ENCODE data around the gene XPNPEP3.
A peak's percentile ranks its signal among the peaks of the same experiment; 100 is the strongest.
"Not testable (repeated sequence)": the region's sequence is repeated elsewhere in the genome, so short reads cannot be mapped to it uniquely, and the experiment has no call there.

XPNPEP3 gene

DNA sequence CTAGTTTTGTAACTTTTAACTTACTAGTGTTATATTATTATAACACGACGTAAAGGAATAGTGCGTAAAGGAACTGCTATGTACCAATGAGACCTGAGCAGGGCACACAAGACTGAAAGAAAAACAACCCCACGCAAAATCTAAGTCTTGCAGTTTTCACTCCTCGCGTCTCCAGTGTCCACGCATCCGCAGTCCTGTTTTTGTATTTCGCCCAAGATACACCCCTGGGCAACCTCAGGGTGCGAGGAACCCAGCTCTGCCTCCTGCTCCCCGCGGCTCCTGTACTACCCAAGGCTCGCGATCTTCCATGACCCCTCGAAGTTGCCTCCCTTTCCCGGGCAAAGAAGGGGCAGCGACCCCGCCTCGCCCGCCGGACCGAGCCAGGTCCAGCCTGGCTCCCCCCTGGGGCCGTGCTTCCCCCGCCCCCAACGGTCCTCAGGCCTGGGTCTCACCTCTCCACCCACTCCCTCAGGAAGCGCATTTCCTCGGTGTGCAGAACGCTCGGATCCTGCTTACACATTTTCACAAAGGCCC lies 902 bp upstream of the XPNPEP3 start:
- DNase-seq (ENCODE audit: extremely low read depth in 1 of 2, low read depth in 1 of 2) = peak in 1 of 2 donors; percentile 3

GRCh38 chr22:40857309-40857855 lies 434 bp downstream of the XPNPEP3 start:
- no peak for DNase-seq (ENCODE audit: extremely low read depth in 1 of 2, low read depth in 1 of 2)

GRCh38 chr22:40862013-40862412 lies 5.1 kb downstream of the XPNPEP3 start, which contains the start of gene DNAJB7:
TSS of gene DNAJB7 (minus strand) at chr22:40862113. CDS start at chr22:40861994, 119 bp downstream.
- no peak for DNase-seq (ENCODE audit: extremely low read depth in 1 of 2, low read depth in 1 of 2)

GRCh38 chr22:40862537-40862936 lies 5.6 kb downstream of the XPNPEP3 start:
- DNase-seq (ENCODE audit: extremely low read depth in 1 of 2, low read depth in 1 of 2) = no peak

DNA sequence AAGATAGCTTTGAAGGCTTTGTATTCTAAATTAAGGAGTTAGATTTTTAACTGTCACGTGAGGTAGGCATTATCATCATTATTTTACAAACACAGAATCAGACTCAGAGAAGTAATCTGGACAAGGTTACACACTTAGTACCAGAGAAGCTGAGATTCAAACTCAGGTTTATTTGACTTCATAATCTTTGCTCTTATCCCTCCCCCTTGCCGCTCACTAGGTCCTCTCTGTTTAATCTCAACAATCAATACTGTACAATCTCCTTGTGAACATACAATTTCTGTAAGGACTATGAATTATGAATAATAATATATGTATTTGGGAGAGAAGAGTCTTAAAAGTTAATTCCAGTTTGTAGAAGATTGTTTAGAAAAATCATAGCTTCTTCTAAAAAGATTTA lies 10.2 kb downstream of the XPNPEP3 start:
- no peak for DNase-seq (ENCODE audit: extremely low read depth in 1 of 2, low read depth in 1 of 2)

- not testable (repeated sequence) for DNase-seq (ENCODE audit: extremely low read depth in 1 of 2, low read depth in 1 of 2)
Observed at GRCh38 chr22:40868379-40868778, 11.4 kb downstream of the XPNPEP3 start.

- DNase-seq (ENCODE audit: extremely low read depth in 1 of 2, low read depth in 1 of 2) = no peak
Observed at GRCh38 chr22:40874016-40874415, 17.1 kb downstream of the XPNPEP3 start.

- DNase-seq (ENCODE audit: extremely low read depth in 1 of 2, low read depth in 1 of 2) = no peak
Observed at GRCh38 chr22:40875111-40875510, 18.2 kb downstream of the XPNPEP3 start.

DNA sequence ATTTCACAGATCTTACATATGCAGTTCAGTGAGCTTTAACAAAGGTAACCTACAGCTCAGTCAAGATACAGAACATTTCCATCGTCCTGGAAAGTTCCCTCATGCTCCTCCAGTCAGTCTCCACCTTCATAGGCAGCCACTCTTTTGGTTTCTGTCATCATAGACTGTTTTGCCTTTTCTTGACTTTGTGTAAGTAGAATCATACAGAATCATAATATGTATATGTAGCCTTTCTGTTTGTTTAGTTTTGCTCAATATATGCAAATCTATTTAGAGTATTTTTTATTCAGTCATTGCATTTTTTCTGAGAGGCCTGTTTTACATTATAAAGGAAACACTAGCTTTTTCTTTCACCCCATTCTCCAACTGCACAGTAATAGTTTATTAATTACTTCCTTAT lies 20.0 kb downstream of the XPNPEP3 start:
- DNase-seq (ENCODE audit: extremely low read depth in 1 of 2, low read depth in 1 of 2) = no peak

DNA sequence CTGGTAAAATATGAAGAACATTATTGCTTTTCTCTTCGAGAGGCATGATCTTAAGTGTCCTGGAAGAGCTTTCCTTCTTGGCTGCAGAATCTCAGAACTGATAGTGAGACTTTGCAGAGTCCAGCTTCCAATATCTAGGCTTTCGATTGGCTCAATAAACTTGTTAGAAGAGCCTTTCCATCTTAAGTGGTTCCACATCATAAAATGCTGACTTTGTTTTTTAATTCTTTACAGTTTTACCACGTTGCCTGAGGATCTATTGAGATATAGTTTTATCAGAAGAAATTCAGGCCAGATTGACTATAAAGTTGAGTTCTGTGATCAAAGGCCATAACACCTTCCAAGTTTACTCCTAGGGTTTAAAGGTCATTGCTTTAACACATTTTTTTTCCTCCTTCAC lies 20.5 kb downstream of the XPNPEP3 start:
- no peak for DNase-seq (ENCODE audit: extremely low read depth in 1 of 2, low read depth in 1 of 2)

GRCh38 chr22:40878922-40879321 lies 22.0 kb downstream of the XPNPEP3 start:
- DNase-seq (ENCODE audit: extremely low read depth in 1 of 2, low read depth in 1 of 2) = no peak

GRCh38 chr22:40889116-40889515 lies 32.2 kb downstream of the XPNPEP3 start:
- DNase-seq (ENCODE audit: extremely low read depth in 1 of 2, low read depth in 1 of 2) = no peak

DNA sequence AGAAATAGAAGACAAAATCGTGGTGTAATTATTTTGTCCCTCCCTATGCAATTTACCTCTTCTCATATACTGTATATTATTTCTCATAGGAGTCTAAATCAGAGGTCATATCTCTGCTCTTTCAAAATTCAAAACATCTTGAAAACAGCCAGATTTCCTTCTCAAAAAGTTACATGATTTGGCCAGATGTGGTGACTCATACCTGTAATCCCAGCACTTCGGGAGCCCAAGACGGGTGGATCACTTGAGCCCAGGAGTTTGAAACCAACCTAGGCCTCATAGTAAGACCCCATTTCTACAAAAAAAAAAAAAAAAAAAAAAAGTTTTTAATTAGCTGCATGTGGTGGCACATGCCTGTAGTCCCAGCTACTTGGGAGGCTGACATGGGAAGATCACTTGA lies 33.9 kb downstream of the XPNPEP3 start:
- no peak for DNase-seq (ENCODE audit: extremely low read depth in 1 of 2, low read depth in 1 of 2)

- DNase-seq (ENCODE audit: extremely low read depth in 1 of 2, low read depth in 1 of 2) = no peak
Observed at GRCh38 chr22:40894417-40894816, 37.5 kb downstream of the XPNPEP3 start.

GRCh38 chr22:40898850-40899357 lies 42.0 kb downstream of the XPNPEP3 start:
- DNase-seq (ENCODE audit: extremely low read depth in 1 of 2, low read depth in 1 of 2) = no peak

DNA sequence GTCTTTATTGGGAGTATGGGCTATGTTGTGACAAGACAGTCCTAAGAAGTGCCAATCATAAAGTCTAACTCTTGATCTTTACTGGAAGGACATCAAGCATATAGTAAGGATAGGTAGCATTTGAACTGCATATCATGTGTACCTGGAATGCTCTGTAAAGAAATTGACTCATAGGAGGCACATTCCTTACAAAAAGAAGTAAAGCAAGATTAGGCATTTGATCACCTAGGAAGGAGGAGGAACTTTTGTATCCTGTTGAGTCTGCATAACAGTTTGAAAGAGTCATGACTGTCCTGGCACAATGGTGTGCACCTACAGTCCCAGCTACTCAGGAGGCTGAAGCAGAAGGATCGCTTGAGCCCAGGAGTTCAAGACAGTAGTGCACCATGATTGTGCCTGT lies 47.2 kb downstream of the XPNPEP3 start:
- no peak for DNase-seq (ENCODE audit: extremely low read depth in 1 of 2, low read depth in 1 of 2)

GRCh38 chr22:40908895-40909294 lies 51.9 kb downstream of the XPNPEP3 start:
- DNase-seq (ENCODE audit: extremely low read depth in 1 of 2, low read depth in 1 of 2) = no peak

GRCh38 chr22:40911772-40912171 lies 54.8 kb downstream of the XPNPEP3 start:
- no peak for DNase-seq (ENCODE audit: extremely low read depth in 1 of 2, low read depth in 1 of 2)

DNA sequence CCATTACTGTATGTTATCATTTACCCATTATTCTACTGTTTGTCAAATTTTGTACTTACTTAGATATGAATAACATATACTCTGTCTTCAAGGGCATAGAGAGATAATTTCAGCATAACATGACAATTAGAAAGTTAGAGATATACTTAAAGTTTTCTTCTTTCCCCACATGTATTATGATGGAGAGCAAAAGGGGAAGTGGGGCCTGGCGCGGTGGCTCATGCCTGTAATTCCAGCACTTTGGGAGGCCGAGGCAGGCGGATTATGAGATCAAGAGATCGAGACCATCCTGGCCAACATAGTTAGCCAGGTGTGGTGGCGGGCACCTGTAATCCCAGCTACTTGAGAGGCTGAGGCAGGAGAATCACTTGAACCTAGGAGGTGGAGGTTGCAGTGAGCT lies 56.0 kb downstream of the XPNPEP3 start:
- not testable (repeated sequence) for DNase-seq (ENCODE audit: extremely low read depth in 1 of 2, low read depth in 1 of 2)

GRCh38 chr22:40919446-40919845 lies 62.5 kb downstream of the XPNPEP3 start:
- DNase-seq (ENCODE audit: extremely low read depth in 1 of 2, low read depth in 1 of 2) = no peak

GRCh38 chr22:40920526-40920925 lies 63.6 kb downstream of the XPNPEP3 start:
- no peak for DNase-seq (ENCODE audit: extremely low read depth in 1 of 2, low read depth in 1 of 2)

DNA sequence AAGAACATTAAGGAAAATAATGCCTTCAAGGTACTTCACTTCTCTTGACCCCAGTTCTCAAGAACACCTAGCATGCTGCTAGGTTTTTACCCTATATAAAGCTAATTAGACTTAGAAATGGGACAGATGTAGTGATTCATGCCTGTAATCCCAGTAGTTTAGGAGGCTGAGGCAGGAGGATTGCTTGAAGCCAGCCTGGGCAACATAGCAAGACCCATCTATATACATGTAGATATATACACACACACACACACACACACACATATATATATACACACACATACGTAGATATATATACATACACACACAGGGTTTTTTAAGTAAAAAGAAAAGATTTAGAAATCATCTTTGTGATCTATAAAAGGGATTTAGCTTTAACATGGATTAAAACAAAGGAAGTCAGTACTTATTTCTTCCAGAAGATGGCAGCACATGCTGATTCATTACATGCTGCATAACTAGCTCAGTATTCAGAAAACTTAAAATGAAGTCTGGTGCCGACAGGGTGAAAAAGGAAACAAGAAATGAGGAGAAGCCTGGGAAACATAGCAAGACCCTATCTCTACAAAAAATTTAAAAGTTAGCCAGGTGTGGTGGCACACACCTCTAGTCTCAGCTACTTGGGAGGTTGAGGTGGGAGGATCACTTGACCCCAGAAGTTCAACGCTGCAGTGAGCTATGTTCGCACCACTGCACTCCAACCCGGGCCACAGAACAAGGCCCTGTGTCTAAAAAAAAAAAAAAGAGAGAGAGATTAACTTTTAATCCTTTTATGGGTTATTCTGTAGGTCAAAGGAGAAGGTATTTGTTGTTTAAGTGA lies 65.7 kb downstream of the XPNPEP3 start:
- no peak for DNase-seq (ENCODE audit: extremely low read depth in 1 of 2, low read depth in 1 of 2)
